ENCODE results near the gene TTC3. TPM values are rescaled to one million over a fixed set of nuclear protein-coding genes. Genes with fewer than 3 reads are reported as not detected.
A peak's percentile ranks its signal among the peaks of the same experiment; 100 is the strongest.

Gene TTC3
- total and polyA plus RNA-seq, 2 donors (not counting 1 experiment from before 2014, with no cell fraction given) = 42.0 to 163 TPM

DNA sequence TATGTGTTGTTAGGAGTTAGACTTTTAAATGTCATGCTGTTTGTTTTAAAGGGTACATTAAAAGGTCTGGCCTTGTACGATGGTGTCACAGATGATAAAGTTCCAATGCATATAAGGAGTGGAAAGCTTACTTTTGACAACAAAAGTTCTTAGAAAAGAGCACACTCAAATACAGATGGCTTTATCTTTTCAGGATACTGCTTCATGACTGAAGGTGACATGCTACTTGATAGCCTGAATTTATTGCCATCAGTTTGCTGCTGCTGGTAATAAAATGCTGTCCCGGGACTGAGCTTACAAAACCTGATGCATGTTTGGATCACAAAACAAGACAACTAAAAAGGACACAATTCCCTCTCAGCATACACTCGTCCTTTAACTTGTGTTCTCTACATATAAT is 84.9 kb downstream of the TTC3 start:
- intact Hi-C loops (cut with micrococcal nuclease) = no loop called here
- Histone ChIP-seq H3K36me3 (replicated peaks in 1 of 2; ENCODE audit: control extremely low read depth in 1 of 2, control insufficient read depth in 1 of 2, extremely low read depth in 1 of 2, insufficient read depth in 2 of 2, low read length in 1 of 2) (peaks cover 14 to 55% of the 10 kb centered on the region in 2 experiments), H3K27ac (ENCODE audit: low read length in 2 of 2) (no peak overlapping the region), H3K4me3 (ENCODE audit: control extremely low read depth in 1 of 5, extremely low read depth in 1 of 5, insufficient read depth in 1 of 5, low read depth in 2 of 5, low read length in 4 of 5) (no peak overlapping the region), H3K4me1 (ENCODE audit: control insufficient read depth in 2 of 2, insufficient read depth in 2 of 2, low read length in 2 of 2) (no peaks in the 10 kb centered on the region), H3K9me3 (ENCODE audit: control extremely low read depth in 1 of 3, control insufficient read depth in 2 of 3, insufficient read depth in 1 of 3, low read length in 2 of 3) (no peaks in the 10 kb centered on the region), H2AFZ (ENCODE audit: insufficient read depth, low read depth, low read length, poor library complexity, severe bottlenecking) (no peak overlapping the region), H3K4me2 (replicated peaks; ENCODE audit: low read depth, low read length, poor library complexity, severe bottlenecking) (no peak overlapping the region), H4K20me1 (ENCODE audit: control insufficient read depth, insufficient read depth, low read length, poor library complexity, severe bottlenecking) (no peaks in the 10 kb centered on the region), H3K9ac (ENCODE audit: low read length) (no peak overlapping the region), H3K27me3 (replicated peaks in 1 of 4; ENCODE audit: control extremely low read depth in 1 of 4, control insufficient read depth in 3 of 4, insufficient read depth in 4 of 4, low read length in 3 of 4) (no peaks in the 10 kb centered on the region), H3K79me2 (ENCODE audit: control insufficient read depth, insufficient read depth, low read length) (no peaks in the 10 kb centered on the region)
- 86% methylated on average over 2 of the region's 3 CpGs for WGBS (ENCODE audit: insufficient coverage)
- ATAC-seq (ENCODE audit: low read depth) (no peak), DNase-seq (no peak)
- H3K27ac Mint-ChIP-seq = no peak overlapping the region
- no peak overlapping the region for H3K4me3 Mint-ChIP-seq
- POLR2A ChIA-PET = no interaction called here
- H3K4me1 Mint-ChIP-seq = no peaks in the 10 kb centered on the region
- TF ChIP-seq, protein P1, sequence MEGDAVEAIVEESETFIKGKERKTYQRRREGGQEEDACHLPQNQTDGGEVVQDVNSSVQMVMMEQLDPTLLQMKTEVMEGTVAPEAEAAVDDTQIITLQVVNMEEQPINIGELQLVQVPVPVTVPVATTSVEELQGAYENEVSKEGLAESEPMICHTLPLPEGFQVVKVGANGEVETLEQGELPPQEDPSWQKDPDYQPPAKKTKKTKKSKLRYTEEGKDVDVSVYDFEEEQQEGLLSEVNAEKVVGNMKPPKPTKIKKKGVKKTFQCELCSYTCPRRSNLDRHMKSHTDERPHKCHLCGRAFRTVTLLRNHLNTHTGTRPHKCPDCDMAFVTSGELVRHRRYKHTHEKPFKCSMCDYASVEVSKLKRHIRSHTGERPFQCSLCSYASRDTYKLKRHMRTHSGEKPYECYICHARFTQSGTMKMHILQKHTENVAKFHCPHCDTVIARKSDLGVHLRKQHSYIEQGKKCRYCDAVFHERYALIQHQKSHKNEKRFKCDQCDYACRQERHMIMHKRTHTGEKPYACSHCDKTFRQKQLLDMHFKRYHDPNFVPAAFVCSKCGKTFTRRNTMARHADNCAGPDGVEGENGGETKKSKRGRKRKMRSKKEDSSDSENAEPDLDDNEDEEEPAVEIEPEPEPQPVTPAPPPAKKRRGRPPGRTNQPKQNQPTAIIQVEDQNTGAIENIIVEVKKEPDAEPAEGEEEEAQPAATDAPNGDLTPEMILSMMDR (IDR thresholded peaks at IDR 0.05) = no peak
- TF ChIP-seq EZH2 (IDR thresholded peaks at IDR 0.05; ENCODE audit: borderline replicate concordance, insufficient read depth, low read depth, low read length, poor library complexity, severe bottlenecking) = no peak
- CTCF ChIA-PET = no interaction called here
- H3K9me3 Mint-ChIP-seq (ENCODE audit: insufficient read depth) = no peaks in the 10 kb centered on the region
- no peaks in the 10 kb centered on the region for H3K27me3 Mint-ChIP-seq

DNA sequence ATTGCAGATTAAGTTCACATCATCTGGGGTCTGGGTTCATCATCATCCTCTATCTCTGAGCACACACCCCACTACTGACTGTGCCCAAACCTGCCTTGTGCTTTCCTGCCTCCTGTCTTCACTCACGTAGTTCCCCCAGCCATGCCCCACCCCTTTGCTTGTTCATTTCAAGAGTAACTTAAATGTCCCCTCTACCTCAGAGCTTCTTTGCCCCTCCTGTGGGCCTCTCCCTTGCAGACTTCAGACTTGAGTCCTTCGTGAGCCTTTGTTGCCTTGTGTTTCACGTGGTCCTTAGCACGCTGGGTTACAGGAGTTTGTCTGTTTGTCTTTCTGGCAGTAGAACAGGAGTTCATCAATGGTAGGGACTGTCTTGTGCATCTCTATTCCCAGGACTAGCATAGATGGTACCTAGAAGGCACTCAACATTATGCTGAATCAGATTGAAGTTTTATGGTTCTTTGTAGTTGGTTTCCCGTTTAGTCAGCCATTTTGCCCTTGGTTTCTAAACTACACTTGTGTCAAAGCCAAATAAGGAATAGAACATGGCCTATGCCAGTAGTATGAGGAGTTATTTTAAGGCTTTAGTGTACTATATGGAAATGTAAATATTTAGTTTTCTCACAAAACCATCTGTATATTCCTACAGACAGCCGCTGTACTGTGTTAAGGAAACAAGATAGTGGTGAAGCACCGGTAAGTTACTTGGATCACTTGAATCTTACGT is 86.2 kb downstream of the TTC3 start:
- ATAC-seq (ENCODE audit: low read depth) (no peak), DNase-seq (no peak)
- H3K4me1 ChIP-seq (ENCODE audit: control insufficient read depth in 2 of 2, insufficient read depth in 2 of 2, low read length in 2 of 2) = no peaks in the 10 kb centered on the region
- no peaks in the 10 kb centered on the region for H3K9me3 ChIP-seq (ENCODE audit: control extremely low read depth in 1 of 3, control insufficient read depth in 2 of 3, insufficient read depth in 1 of 3, low read length in 2 of 3)
- H3K4me1 Mint-ChIP-seq = no peaks in the 10 kb centered on the region
- H3K79me2 ChIP-seq (ENCODE audit: control insufficient read depth, insufficient read depth, low read length) = no peaks in the 10 kb centered on the region
- POLR2A ChIA-PET = no interaction called here
- intact Hi-C loops (cut with micrococcal nuclease) = no loop called here
- no peak overlapping the region for H3K4me3 ChIP-seq (ENCODE audit: control extremely low read depth in 1 of 5, extremely low read depth in 1 of 5, insufficient read depth in 1 of 5, low read depth in 2 of 5, low read length in 4 of 5)
- WGBS (ENCODE audit: insufficient coverage) = 80% methylated on average over 7 of the region's 8 CpGs
- H3K9me3 Mint-ChIP-seq (ENCODE audit: insufficient read depth) = no peaks in the 10 kb centered on the region
- TF ChIP-seq, protein P1 (IDR thresholded peaks at IDR 0.05) = no peak
- no peak for TF ChIP-seq EZH2 (IDR thresholded peaks at IDR 0.05; ENCODE audit: borderline replicate concordance, insufficient read depth, low read depth, low read length, poor library complexity, severe bottlenecking)
- H3K27ac Mint-ChIP-seq = peak overlapping the region; percentile 7
- no peak overlapping the region for H3K9ac ChIP-seq (ENCODE audit: low read length)
- no peaks in the 10 kb centered on the region for H3K27me3 Mint-ChIP-seq
- no peak overlapping the region for H3K4me3 Mint-ChIP-seq
- H3K27me3 ChIP-seq (replicated peaks in 1 of 4; ENCODE audit: control extremely low read depth in 1 of 4, control insufficient read depth in 3 of 4, insufficient read depth in 4 of 4, low read length in 3 of 4) = no peaks in the 10 kb centered on the region
- no peaks in the 10 kb centered on the region for H4K20me1 ChIP-seq (ENCODE audit: control insufficient read depth, insufficient read depth, low read length, poor library complexity, severe bottlenecking)
- H2AFZ ChIP-seq (ENCODE audit: insufficient read depth, low read depth, low read length, poor library complexity, severe bottlenecking) = no peak overlapping the region
- CTCF ChIA-PET = no interaction called here
- no peak overlapping the region for H3K27ac ChIP-seq (ENCODE audit: low read length in 2 of 2)
- peaks cover 9 to 56% of the 10 kb centered on the region in 2 experiments for H3K36me3 ChIP-seq (replicated peaks in 1 of 2; ENCODE audit: control extremely low read depth in 1 of 2, control insufficient read depth in 1 of 2, extremely low read depth in 1 of 2, insufficient read depth in 2 of 2, low read length in 1 of 2)
- no peak overlapping the region for H3K4me2 ChIP-seq (replicated peaks; ENCODE audit: low read depth, low read length, poor library complexity, severe bottlenecking)

Data from B cell (primary cell).